BJ (cell line): ENCODE measurements around the gene IL1RL2. TPM values are rescaled to one million over a fixed set of nuclear protein-coding genes. Genes with fewer than 3 reads are reported as not detected.

ENCODE experiments used
- CTCF ChIA-PET: fragments of 350-600 bp; formaldehyde crosslinking; extraction: SDS; loops from one replicate; lab custom pipeline; 2021; ENCODE audit warnings: antibody characterized with exemption, inconsistent platforms; lab: Yijun Ruan, JAX
- POLR2A ChIA-PET: fragments of 300-600 bp; sonication (Branson Sonifier 250); formaldehyde crosslinking; extraction: SDS; loops from one replicate; lab custom pipeline; 2021; ENCODE audit warnings: antibody characterized with exemption; lab: Charles Lee
- DNase-seq: peaks from one replicate; pipeline ENCODE4 v3.0.0-alpha.2; 2011; ENCODE audit warnings: low read depth
- H3K27me3 ChIP-seq: 2 replicates; pipeline ENCODE4 v1.6.0; 2011; ENCODE audit warnings: low read length; ENCODE audit not compliant: control insufficient read depth, insufficient read depth
- H3K36me3 ChIP-seq: 2 replicates; pipeline ENCODE4 v1.5.1; 2011; ENCODE audit warnings: low read length; ENCODE audit not compliant: control insufficient read depth, insufficient read depth
- H3K4me3 ChIP-seq: 2 replicates; pipeline ENCODE4 v1.5.1; 2011; ENCODE audit warnings: low read depth, mild to moderate bottlenecking, control low read depth, low read length
- CTCF ChIP-seq: IDR thresholded peaks from 2 replicates; pipeline ENCODE4 v1.5.1; 2011; ENCODE audit warnings: low read depth, mild to moderate bottlenecking, control low read depth, inconsistent platforms, low read length, moderate library complexity; ENCODE audit not compliant: insufficient read depth
- polyA plus RNA-seq: library from polyadenylated mRNA; depleted of rRNA; stranded (reverse); fragments of >200 nt; gene quantifications from 2 replicates; pipeline ENCODE4 v1.2.3, GENCODE V29; 2011

Gene IL1RL2
- polyA plus RNA-seq, 1 experiment = 0.09 TPM

GRCh38 chr2:102206666-102207341, 20.0 kb downstream of the IL1RL2 start:
- Histone ChIP-seq H3K36me3 (no peaks in the 10 kb centered on the region), H3K4me3 (no peak overlapping the region), H3K27me3 (no peaks in the 10 kb centered on the region)
- ChIA-PET POLR2A (no interaction called here), CTCF (interaction anchor here (0.7 to 1.1 kb wide), 6 partner anchors 9 to 201 kb away, joined by 3 to 5 read pairs (median 3); no protein-coding TSS in a partner anchor)
- no peak for DNase-seq
- no peak for TF ChIP-seq CTCF

GRCh38 chr2:102208774-102209173, 22.0 kb downstream of the IL1RL2 start:
- Histone ChIP-seq H3K27me3 (no peaks in the 10 kb centered on the region), H3K4me3 (no peak overlapping the region), H3K36me3 (no peaks in the 10 kb centered on the region)
- CTCF ChIA-PET = interaction anchor here (1.2 kb wide), 1 partner anchor 32 kb away, joined by 3 read pairs; no protein-coding TSS in a partner anchor
- POLR2A ChIA-PET = no interaction called here
- no peak for DNase-seq
- TF ChIP-seq CTCF = no peak

GRCh38 chr2:102209474-102209873, 22.7 kb downstream of the IL1RL2 start:
- CTCF ChIA-PET = interaction anchor here (1.4 kb wide), 1 partner anchor 189 kb away, joined by 5 read pairs; no protein-coding TSS in a partner anchor
- Histone ChIP-seq H3K36me3 (no peaks in the 10 kb centered on the region), H3K4me3 (no peak overlapping the region), H3K27me3 (no peaks in the 10 kb centered on the region)
- POLR2A ChIA-PET = no interaction called here
- no peak for TF ChIP-seq CTCF
- DNase-seq = no peak

- TF ChIP-seq CTCF = no peak
- CTCF ChIA-PET = no interaction called here
- Histone ChIP-seq H3K4me3 (no peak overlapping the region), H3K36me3 (no peaks in the 10 kb centered on the region), H3K27me3 (no peaks in the 10 kb centered on the region)
- DNase-seq = no peak
- POLR2A ChIA-PET = no interaction called here
Measured at GRCh38 chr2:102217032-102217431, 30.2 kb downstream of the IL1RL2 start.

GRCh38 chr2:102224824-102225739, 38.3 kb downstream of the IL1RL2 start:
- CTCF ChIA-PET = interaction anchor here (0.5 to 1.8 kb wide), 5 partner anchors 9 to 205 kb away, joined by 3 to 6 read pairs (median 4); no protein-coding TSS in a partner anchor
- no peaks in the 10 kb centered on the region for H3K36me3 ChIP-seq
- no peak for DNase-seq
- no peak overlapping the region for H3K4me3 ChIP-seq
- POLR2A ChIA-PET = no interaction called here
- TF ChIP-seq CTCF = no peak
- no peaks in the 10 kb centered on the region for H3K27me3 ChIP-seq
